Upper lobe of left lung (tissue), 6 donors: ENCODE data around the gene VSIG10. TPM values are rescaled to one million over a fixed set of nuclear protein-coding genes. Genes with fewer than 3 reads are reported as not detected.

Experiments used
- ATAC-seq, 2 donors: fragments of 200-7000 bp; cut with Tn5 transposase; one replicate each; pipeline ENCODE4 v1.9.1; 2022; ENCODE audit warnings: mild to moderate bottlenecking in 2 of 2, moderate library complexity in 2 of 2; ENCODE audit not compliant: low FRiP score in 2 of 2
- DNase-seq, 2 donors: peaks; one replicate each; pipeline ENCODE4 v3.0.0-alpha.2; 2019 to 2020
- H3K27ac ChIP-seq, 4 donors: fragments of 200-600 bp; sonication (generic); one replicate each; pipeline ENCODE4 v1.5.1; 2016 to 2019
- H3K27me3 ChIP-seq, 4 donors: fragments of 200-600 bp; sonication (generic); one replicate each; pipeline ENCODE4 v1.5.1; 2017 to 2019
- H3K36me3 ChIP-seq, 4 donors: fragments of 200-600 bp; sonication (generic); one replicate each; pipeline ENCODE4 v1.5.1; 2016 to 2019
- H3K4me1 ChIP-seq, 4 donors: fragments of 200-600 bp; sonication (generic); one replicate each; pipeline ENCODE4 v1.5.1; 2018 to 2019
- H3K4me3 ChIP-seq, 4 donors: fragments of 200-600 bp; sonication (generic); one replicate each; pipeline ENCODE4 v1.5.1; 2017 to 2019; ENCODE audit warnings: mild to moderate bottlenecking in 2 of 4, moderate library complexity in 1 of 4
- H3K9me3 ChIP-seq, 4 donors: fragments of 200-600 bp; sonication (generic); one replicate each; pipeline ENCODE4 v1.5.1; 2018 to 2019
- CTCF ChIP-seq, 6 experiments: fragments of 450-650 bp in 4 of 6; fragments of 200-600 bp in 2 of 6; sonication (generic) in 2 of 6; IDR thresholded peaks; one replicate each; pipeline ENCODE4 v1.5.1; 2016 to 2019; ENCODE audit warnings: antibody characterized with exemption in 6 of 6
- EP300 ChIP-seq, 4 donors: sonication (generic); formaldehyde crosslinking; IDR thresholded peaks; one replicate each; pipeline ENCODE4 v1.5.1; 2017; ENCODE audit warnings: antibody characterized with exemption in 4 of 4, control low read depth in 2 of 4
- POLR2A ChIP-seq, 4 donors: fragments of 450-650 bp; IDR thresholded peaks; one replicate each; pipeline ENCODE4 v1.5.1; 2016 to 2017; ENCODE audit warnings: antibody characterized with exemption in 4 of 4, mild to moderate bottlenecking in 2 of 4
- POLR2AphosphoS5 ChIP-seq, 2 donors: sonication (generic); formaldehyde crosslinking; IDR thresholded peaks; one replicate each; pipeline ENCODE4 v1.5.1; 2017; ENCODE audit warnings: antibody characterized with exemption in 2 of 2
- WGBS, 2 donors: methylation state at CpG; one replicate each; pipeline ENCODE4 v1.1.5; 2017 to 2018; 5-methylcytosine and 5-hydroxymethylcytosine counted together
- total RNA-seq, 6 donors: library from RNA; depleted of rRNA in 4 of 6; stranded (reverse); fragments of >200 nt in 4 of 6; gene quantifications; one replicate each; pipeline versions ENCODE4 v1.1.0 to v1.2.1, GENCODE V29; 2016 to 2021
- donor health status: DM: no; HTN: no; CAD: no; lungs with moderate emphysema.
- donor health status: DM: no; HTN: yes; CAD: no; lungs with severe emphysema.

Gene VSIG10
- total RNA-seq, 6 donors from 2014 or later, result 44.1 to 157 (median 72.8) TPM

DNA sequence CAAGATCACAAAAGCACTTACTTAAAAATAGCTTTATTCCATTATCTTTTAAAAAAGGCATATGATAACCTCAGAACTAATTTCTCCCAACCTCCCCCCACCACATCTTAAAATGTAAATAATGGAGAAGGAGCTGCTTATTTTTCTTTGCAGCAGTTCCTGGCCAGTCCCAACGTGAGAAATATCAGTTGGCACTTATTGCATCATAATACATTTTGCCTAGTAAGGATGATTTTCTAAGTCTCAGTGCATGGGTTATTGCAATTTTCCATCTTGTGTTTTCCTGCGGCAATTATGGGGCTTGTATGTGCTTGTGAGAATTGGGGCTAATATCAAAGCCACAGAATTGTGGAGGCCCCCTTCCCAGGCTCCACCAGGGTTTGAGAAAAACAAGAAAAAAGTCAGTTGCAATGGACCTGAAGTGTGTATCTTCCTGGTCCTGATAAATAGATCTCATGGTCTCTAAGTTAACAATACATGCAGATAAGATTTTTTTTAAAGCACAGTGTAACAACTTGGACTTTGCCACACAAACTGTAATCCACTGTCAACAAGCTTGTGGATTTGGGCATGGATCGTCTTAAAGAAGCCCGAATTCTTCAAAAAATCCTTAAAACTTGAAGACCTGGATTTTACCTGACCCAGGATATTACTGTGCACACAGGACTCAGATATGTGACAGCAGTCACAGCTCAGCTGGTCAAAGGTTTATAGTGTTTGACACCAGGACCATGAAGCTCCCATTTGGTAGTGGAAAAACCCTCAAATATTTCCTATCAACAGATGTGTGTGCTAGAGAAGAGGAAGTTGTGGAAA lies 40.0 kb downstream of the VSIG10 start:
- Histone ChIP-seq H3K4me3 (no peak overlapping the region), H3K27me3 (no peaks in the 10 kb centered on the region), H3K27ac (peak overlapping the region in 2 of 4 donors; percentile 14 to 95), H3K36me3 (peaks cover 0 to 3% (median 0%) of the 10 kb centered on the region in 4 donors), H3K4me1 (peaks cover 17 to 44% (median 30%) of the 10 kb centered on the region in 4 donors), H3K9me3 (no peaks in the 10 kb centered on the region)
- ATAC-seq (no peak), DNase-seq (no peak)
- 54 to 65% methylated on average over 4 of the region's 4 CpGs for WGBS, 2 donors
- TF ChIP-seq EP300 (IDR thresholded peaks at IDR 0.05), result no peak
- no peak for TF ChIP-seq POLR2A (IDR thresholded peaks at IDR 0.05)
- TF ChIP-seq POLR2AphosphoS5 (IDR thresholded peaks at IDR 0.05), result no peak
- no peak for TF ChIP-seq CTCF (IDR thresholded peaks at IDR 0.05)

- WGBS, 2 donors, result 2 to 4% methylated on average over 40 to 44 of the region's 44 CpGs
- peaks cover 17 to 51% (median 32%) of the 10 kb centered on the region in 4 donors for H3K4me1 ChIP-seq
- TF ChIP-seq EP300 (IDR thresholded peaks at IDR 0.05) (no peak), POLR2AphosphoS5 (IDR thresholded peaks at IDR 0.05) (peak in 1 of 2 donors; percentile 31), POLR2A (IDR thresholded peaks at IDR 0.05) (peak in 1 of 4 donors; percentile 40), CTCF (IDR thresholded peaks at IDR 0.05) (no peak)
- no peaks in the 10 kb centered on the region for H3K36me3 ChIP-seq
- peak; percentile 58 to 67 for ATAC-seq
- no peaks in the 10 kb centered on the region for H3K9me3 ChIP-seq
- no peaks in the 10 kb centered on the region for H3K27me3 ChIP-seq
- peak overlapping the region; percentile 76 to 91 (median 83) for H3K4me3 ChIP-seq
- peak in 1 of 2 donors; percentile 63 for DNase-seq
- peak overlapping the region; percentile 95 to 98 (median 96) for H3K27ac ChIP-seq
Measured at GRCh38 chr12:118061873-118062843, 41.7 kb downstream of the VSIG10 start.

- peaks cover 22 to 61% (median 37%) of the 10 kb centered on the region in 4 donors for H3K4me1 ChIP-seq
- peak; percentile 8 to 80 for ATAC-seq
Measured at GRCh38 chr12:118061011-118061872, 42.6 kb downstream of the VSIG10 start, which contains the start of gene WSB2. Gene WSB2, minus strand, starts transcription at chr12:118061179. Its CDS starts 131 bp downstream, at chr12:118061048.

DNA sequence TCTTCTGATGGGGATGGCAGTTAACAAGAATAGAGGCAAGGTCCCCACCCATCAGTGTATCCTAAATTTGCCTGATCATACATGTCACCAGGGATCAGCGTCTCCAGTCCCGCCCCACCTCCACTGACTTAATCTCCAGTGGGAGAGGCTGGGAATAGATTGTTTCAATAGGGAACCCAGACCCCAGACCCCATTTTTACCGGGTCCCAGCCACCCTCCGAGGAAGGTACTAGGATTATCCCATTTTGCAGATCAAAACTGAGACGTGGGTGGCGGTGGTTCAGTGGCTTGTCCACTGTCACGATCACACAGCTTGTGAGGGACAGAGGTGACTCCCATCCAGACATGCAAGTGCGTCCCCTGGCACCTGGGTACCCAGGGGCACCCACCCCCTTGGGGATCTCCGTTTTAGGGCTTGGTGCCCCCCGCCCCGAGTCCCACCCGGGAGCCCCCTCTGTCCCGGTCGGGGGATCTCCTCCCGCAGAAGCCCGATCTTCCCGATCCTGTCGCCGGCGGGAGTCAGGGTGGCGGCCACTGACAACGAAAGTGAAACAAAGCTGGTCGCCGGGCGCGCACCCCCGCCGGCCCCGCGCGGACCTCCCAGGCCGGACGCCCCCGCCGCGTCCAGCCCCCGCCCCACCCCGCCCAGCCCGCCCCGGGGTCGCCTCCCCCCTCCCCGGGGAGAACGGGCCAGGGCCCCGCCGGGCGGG lies 43.4 kb downstream of the VSIG10 start:
- WGBS, 2 donors, result 1 to 3% methylated on average over 4 to 20 of the region's 46 CpGs
- H3K4me1 ChIP-seq, result peaks cover 25 to 64% (median 42%) of the 10 kb centered on the region in 4 donors
- peak; percentile 58 to 93 for DNase-seq
- peak overlapping the region; percentile 55 to 91 (median 83) for H3K4me3 ChIP-seq
- H3K27ac ChIP-seq, result peak overlapping the region; percentile 95 to 98 (median 96)
- TF ChIP-seq EP300 (IDR thresholded peaks at IDR 0.05), result no peak
- peak in 1 of 2 donors; percentile 10 for TF ChIP-seq POLR2AphosphoS5 (IDR thresholded peaks at IDR 0.05)
- TF ChIP-seq CTCF (IDR thresholded peaks at IDR 0.05), result no peak
- TF ChIP-seq POLR2A (IDR thresholded peaks at IDR 0.05), result peak in 1 of 4 donors; percentile 23
- no peaks in the 10 kb centered on the region for H3K9me3 ChIP-seq
- H3K36me3 ChIP-seq, result no peaks in the 10 kb centered on the region
- ATAC-seq, result peak in 1 of 2 donors; percentile 61
- H3K27me3 ChIP-seq, result no peaks in the 10 kb centered on the region

More at GRCh38 chr12:118061011-118061872, 42.6 kb downstream of the VSIG10 start, which contains the start of gene WSB2:
- 0 to 1% methylated on average over 31 to 38 of the region's 76 CpGs for WGBS, 2 donors
- Histone ChIP-seq H3K27ac (peak within 1 kb of the TSS; percentile 95 to 98 (median 96)), H3K9me3 (no peaks in the 10 kb centered on the region), H3K4me3 (peak within 1 kb of the TSS; percentile 76 to 91 (median 83)), H3K27me3 (no peaks in the 10 kb centered on the region), H3K36me3 (no peaks in the 10 kb centered on the region)
- DNase-seq, result peak; percentile 75 to 95
- peak in 1 of 4 donors; percentile 29 for TF ChIP-seq POLR2A (IDR thresholded peaks at IDR 0.05)
- no peak for TF ChIP-seq POLR2AphosphoS5 (IDR thresholded peaks at IDR 0.05)
